Activated naive CD4-positive, alpha-beta T cell (primary cell): ENCODE measurements around the gene HES7.
"Not testable (repeated sequence)": the region's sequence is repeated elsewhere in the genome, so short reads cannot be mapped to it uniquely, and the experiment has no call there.

Source experiments
- DNase-seq, 4 experiments: peaks; one replicate each; lab custom pipeline; 2025; lab: John Stamatoyannopoulos, UW

The HES7 gene

DNA sequence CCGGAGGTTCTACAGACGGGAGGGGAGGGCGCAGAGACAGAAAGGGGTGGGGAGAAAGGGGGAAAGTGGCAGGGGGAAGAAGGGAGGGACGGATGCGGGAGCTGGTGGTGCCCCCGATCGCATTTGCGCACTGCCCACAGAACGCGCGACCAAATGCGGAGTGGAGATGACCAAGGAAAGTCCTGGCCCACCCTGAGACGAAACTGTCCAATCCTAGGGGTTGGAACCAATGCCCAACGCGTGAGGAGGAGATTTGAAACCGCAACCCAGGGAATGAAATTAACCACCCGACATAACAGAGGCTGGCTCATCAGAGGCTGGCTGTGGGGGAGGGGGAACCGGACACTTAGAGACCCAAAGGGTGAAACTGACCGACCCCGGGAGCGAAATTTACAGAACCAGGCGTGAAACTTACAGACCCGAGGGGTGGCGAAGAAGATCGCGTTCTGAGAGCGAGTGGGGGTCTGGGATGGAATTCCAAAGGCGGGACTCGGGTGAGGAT lies 1.4 kb downstream of the HES7 start:
- DNase-seq: no peak

GRCh38 chr17:8121681-8122421 lies 2.1 kb downstream of the HES7 start:
- DNase-seq: peak in 1 of 4 experiments; percentile 28

GRCh38 chr17:8121407-8121680 lies 2.6 kb downstream of the HES7 start:
- no peak for DNase-seq

- peak; percentile 45 to 69 (median 62) for DNase-seq
These were observed 3.1 kb downstream of the HES7 start for GRCh38 chr17:8120520-8121406.

- DNase-seq: peak; percentile 64 to 84 (median 76)
These were observed 4.1 kb downstream of the HES7 start for GRCh38 chr17:8119581-8120519.

DNA sequence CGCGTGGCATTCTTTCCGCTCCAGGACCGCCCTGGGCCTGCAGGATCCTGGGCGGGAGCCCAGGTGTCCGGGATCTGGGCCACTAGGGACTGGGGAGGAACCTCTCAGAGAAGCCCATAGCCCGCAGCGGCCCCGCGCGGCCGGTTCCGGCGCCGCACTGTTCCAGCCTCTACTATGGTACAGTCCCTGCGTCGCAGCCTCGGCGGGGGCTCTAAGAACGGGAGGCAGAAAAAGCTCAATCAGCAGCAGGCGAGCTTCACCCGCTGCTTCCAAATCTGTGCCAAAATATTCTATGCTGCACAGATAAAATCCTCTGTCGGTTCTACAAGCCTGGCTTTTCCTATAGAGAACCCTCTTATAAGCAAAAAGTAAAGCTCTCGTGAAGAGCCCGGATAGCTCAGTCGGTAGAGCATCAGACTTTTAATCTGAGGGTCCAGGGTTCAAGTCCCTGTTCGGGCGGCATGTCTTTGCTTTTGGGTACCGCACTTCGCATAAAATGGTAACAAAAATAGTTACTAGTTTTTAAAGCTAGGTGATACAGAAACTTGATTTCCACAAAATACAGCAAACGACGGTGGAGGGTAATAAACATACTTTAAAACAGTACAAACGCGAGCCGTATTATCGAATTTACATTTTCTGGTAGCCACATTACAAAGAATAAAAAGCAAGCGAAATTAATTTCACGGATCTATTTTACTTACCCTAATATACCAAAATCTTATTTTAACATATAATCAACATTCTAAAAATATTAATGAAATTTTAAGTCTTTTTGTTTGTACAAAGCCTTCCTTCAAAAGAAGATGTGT lies 4.9 kb downstream of the HES7 start:
- peak; percentile 68 to 81 (median 69) for DNase-seq

- no peak for DNase-seq
These were observed 5.7 kb downstream of the HES7 start, which contains the start of gene ALOXE3 for GRCh38 chr17:8117980-8118768. Gene ALOXE3 (minus strand): TSS chr17:8118514. CDS start chr17:8117990, 524 bp downstream.

DNA sequence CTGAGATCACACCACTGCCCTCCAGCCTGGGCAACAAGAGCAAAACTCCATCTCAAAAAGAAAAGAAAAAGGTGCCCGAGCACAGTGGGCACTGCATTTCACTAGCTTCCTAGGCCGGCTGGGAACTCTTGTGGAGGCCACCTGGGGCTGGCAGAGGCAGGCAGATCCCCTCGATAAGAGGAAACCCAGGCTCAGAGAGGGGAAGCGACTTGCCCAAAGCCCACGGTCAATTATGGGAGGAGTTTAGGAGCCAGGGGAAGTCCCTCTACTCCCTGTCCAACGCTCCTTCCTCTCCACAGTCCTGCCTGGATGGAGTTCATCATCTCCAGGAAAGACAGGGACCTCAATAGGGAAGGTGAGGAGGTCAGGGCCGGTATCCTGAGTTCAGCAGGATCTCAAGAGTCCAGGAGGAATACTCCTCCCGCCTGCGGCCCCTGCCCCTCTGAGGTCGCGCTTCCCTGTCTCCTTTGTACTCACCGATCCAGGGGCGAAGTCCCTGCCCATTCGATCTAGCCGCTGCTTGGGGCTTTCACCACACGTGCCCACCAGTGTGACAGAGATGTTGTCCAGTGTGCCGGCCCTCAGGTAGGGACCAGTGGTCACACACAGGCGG lies 6.4 kb downstream of the HES7 start:
- DNase-seq: no peak

GRCh38 chr17:8116776-8117175 lies 7.1 kb downstream of the HES7 start:
- DNase-seq: no peak

GRCh38 chr17:8110907-8111306 lies 13.0 kb downstream of the HES7 start:
- DNase-seq: no peak

DNA sequence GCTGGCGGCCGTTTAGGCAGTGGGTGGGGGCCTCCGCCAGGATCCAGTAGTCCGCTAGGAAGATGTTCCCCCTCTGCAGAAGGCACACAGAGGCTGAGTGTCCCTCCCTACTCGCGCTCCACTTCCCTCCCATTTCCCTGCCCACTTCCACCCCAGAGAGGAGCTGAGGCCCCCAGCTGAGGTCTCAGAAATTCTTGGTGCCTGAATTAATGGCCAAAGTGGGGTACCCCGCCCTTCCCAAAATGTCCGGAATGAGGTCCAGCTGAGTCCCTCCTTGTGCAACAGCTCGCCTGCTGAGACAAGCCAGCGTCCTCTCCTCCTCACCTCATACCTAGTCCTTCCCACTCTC lies 13.5 kb downstream of the HES7 start:
- no peak for DNase-seq

DNA sequence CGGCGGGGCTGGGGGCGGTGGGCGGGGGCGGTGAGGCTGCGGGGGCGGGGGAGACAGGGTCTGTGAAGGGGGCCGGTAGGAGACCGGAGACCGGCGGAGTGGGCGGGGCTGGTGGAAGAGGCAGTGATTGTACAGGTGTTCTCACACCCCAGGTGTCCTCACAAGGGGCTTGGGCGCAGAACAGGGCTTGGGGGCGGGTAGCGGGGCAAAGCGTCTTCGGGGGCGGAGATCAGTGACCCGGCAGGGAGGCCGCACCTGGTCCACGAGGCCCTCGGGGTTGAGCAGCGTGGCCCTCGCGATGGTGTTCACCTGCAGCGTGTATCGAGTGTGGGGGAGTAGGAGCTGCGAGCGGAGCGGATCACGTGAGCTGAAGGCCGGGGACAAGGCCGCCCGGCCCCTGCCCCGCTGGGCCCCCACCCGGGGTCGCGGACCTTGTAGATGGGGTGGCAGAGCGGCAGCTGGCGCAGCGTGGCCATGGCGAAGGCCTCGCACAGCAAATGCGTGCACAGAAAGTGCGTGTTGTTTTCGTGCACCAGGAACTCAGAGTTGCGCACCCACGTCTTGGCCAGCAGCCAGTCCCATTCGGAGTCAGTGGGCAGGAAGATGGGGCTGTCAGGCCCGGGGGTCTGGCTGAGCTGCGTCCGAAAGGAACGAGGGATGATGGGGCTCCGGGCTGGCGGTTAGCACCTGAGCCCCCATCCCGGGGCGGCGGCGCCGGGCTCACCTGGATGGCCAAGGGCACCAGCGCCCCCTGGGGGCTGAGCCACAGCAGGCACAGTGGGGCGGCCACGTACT lies 14.0 kb downstream of the HES7 start:
- peak; percentile 39 to 85 (median 70) for DNase-seq

DNA sequence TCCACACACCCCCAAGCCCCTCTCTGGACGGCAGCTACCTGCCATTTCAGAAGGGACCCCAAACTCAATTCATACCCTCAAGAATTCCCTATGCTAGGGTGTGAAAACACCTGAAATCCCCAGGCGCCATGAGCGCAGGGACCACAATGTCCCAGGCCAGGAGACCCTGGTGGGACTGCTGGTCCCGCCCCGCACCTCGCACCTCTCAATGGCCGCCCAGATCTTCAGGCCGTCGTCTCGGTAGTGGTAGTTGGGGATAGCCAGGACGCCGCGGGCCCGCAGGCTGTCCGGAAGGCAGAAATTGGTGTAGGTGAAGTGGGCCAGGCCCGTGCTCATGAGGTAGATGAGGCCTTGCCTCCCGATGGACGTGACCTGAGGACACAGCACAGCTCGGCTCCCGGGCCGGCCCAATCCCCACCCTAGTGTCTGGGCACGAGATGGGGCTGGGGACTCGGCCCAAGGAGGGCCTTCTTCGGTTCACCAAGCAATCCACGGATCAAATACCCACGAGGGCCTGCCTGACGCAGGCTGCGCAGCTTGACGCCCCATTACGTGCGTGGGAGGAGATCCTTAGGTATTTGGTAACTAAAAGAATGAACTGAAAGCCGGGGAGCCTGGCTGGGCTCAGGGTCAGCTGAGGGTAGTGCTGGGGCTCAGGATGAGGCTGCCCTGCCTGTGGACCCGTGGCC lies 14.8 kb downstream of the HES7 start:
- no peak for DNase-seq

- not testable (repeated sequence) for DNase-seq
These were observed 16.9 kb downstream of the HES7 start for GRCh38 chr17:8106980-8107379.

DNA sequence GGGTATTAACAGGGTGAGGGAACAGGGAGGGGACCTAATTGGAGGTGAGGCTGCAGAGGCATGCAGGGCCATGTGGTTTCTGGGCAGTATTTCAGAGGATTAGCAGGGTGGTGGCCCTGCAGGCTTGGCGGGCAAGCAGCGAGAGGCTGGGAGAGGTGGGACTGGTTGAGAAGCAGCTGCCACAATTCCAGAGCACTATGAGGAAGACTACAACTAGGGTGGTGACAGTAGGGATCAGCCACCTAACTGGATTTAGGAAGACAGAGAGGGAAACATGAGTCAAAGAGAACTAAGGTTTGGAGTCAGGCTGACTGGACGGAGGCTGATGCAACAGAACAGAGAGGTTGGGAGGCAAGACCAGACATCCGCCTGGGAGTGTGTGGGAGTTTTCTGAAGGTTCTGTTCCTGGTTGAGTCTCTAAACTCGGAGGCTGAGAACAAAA lies 17.9 kb downstream of the HES7 start:
- no peak for DNase-seq

DNA sequence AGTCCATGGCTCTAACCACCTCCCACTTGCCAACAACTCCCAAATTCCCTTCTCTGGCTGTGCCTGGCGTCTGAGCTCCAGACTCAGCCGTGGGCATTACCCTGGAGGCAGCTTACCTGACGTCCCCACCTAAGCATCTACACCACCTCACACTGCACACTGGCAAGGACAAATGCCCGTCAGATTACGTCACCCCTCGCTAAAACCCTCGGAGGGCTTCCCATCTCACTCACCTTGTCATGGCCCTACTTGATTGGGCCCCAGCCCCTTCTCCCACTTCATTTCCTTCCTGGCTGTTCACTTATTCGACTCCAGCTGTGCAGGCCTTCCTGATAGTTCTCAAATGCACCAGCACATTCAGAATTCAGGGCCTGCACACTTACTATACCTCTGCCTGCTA lies 19.0 kb downstream of the HES7 start:
- no peak for DNase-seq

DNA sequence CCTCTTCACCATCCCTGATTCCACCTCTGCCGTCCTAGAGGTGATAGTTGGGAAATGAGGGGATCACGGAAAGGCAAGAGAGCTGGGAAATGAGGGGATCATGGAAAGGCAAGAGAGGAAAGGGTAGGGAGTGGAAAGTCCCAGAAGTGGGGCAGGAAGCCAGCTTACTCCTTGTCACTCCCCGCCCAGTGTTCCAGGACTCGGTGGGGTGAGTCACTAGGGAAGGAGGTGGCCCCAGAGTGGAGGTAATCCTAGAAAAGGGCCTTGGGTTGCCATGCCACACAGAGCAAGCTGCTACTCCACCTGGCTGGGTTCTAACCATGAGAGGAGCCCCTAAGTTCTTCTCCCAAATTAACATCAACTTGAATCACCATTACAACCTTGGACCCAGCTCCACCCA lies 20.4 kb downstream of the HES7 start:
- DNase-seq: no peak

GRCh38 chr17:8101721-8102120 lies 22.2 kb downstream of the HES7 start:
- no peak for DNase-seq
